ENCODE measurements around the gene LDB2. TPM values are rescaled to one million over a fixed set of nuclear protein-coding genes. Genes with fewer than 3 reads are reported as not detected.

LDB2 gene
- total and polyA plus RNA-seq, 2 of the 8 experiments (the other 6 are each of a cell fraction or from before 2014, with no cell fraction given), result 57.0 to 140 TPM

GRCh38 chr4:16738558-16738957 is 159.9 kb downstream of the LDB2 start (continued):
- TF ChIP-seq, protein P1, sequence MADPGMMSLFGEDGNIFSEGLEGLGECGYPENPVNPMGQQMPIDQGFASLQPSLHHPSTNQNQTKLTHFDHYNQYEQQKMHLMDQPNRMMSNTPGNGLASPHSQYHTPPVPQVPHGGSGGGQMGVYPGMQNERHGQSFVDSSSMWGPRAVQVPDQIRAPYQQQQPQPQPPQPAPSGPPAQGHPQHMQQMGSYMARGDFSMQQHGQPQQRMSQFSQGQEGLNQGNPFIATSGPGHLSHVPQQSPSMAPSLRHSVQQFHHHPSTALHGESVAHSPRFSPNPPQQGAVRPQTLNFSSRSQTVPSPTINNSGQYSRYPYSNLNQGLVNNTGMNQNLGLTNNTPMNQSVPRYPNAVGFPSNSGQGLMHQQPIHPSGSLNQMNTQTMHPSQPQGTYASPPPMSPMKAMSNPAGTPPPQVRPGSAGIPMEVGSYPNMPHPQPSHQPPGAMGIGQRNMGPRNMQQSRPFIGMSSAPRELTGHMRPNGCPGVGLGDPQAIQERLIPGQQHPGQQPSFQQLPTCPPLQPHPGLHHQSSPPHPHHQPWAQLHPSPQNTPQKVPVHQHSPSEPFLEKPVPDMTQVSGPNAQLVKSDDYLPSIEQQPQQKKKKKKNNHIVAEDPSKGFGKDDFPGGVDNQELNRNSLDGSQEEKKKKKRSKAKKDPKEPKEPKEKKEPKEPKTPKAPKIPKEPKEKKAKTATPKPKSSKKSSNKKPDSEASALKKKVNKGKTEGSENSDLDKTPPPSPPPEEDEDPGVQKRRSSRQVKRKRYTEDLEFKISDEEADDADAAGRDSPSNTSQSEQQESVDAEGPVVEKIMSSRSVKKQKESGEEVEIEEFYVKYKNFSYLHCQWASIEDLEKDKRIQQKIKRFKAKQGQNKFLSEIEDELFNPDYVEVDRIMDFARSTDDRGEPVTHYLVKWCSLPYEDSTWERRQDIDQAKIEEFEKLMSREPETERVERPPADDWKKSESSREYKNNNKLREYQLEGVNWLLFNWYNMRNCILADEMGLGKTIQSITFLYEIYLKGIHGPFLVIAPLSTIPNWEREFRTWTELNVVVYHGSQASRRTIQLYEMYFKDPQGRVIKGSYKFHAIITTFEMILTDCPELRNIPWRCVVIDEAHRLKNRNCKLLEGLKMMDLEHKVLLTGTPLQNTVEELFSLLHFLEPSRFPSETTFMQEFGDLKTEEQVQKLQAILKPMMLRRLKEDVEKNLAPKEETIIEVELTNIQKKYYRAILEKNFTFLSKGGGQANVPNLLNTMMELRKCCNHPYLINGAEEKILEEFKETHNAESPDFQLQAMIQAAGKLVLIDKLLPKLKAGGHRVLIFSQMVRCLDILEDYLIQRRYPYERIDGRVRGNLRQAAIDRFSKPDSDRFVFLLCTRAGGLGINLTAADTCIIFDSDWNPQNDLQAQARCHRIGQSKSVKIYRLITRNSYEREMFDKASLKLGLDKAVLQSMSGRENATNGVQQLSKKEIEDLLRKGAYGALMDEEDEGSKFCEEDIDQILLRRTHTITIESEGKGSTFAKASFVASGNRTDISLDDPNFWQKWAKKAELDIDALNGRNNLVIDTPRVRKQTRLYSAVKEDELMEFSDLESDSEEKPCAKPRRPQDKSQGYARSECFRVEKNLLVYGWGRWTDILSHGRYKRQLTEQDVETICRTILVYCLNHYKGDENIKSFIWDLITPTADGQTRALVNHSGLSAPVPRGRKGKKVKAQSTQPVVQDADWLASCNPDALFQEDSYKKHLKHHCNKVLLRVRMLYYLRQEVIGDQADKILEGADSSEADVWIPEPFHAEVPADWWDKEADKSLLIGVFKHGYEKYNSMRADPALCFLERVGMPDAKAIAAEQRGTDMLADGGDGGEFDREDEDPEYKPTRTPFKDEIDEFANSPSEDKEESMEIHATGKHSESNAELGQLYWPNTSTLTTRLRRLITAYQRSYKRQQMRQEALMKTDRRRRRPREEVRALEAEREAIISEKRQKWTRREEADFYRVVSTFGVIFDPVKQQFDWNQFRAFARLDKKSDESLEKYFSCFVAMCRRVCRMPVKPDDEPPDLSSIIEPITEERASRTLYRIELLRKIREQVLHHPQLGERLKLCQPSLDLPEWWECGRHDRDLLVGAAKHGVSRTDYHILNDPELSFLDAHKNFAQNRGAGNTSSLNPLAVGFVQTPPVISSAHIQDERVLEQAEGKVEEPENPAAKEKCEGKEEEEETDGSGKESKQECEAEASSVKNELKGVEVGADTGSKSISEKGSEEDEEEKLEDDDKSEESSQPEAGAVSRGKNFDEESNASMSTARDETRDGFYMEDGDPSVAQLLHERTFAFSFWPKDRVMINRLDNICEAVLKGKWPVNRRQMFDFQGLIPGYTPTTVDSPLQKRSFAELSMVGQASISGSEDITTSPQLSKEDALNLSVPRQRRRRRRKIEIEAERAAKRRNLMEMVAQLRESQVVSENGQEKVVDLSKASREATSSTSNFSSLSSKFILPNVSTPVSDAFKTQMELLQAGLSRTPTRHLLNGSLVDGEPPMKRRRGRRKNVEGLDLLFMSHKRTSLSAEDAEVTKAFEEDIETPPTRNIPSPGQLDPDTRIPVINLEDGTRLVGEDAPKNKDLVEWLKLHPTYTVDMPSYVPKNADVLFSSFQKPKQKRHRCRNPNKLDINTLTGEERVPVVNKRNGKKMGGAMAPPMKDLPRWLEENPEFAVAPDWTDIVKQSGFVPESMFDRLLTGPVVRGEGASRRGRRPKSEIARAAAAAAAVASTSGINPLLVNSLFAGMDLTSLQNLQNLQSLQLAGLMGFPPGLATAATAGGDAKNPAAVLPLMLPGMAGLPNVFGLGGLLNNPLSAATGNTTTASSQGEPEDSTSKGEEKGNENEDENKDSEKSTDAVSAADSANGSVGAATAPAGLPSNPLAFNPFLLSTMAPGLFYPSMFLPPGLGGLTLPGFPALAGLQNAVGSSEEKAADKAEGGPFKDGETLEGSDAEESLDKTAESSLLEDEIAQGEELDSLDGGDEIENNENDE (IDR thresholded peaks at IDR 0.05; ENCODE audit: insufficient replicate concordance, low read length), result no peak
- TF ChIP-seq JUND (IDR thresholded peaks at IDR 0.05; ENCODE audit: low read length) (no peak), SP1 (IDR thresholded peaks at IDR 0.05; ENCODE audit: low read depth, low read length) (no peak), CBX5 (IDR thresholded peaks at IDR 0.05; ENCODE audit: low read depth, low read length) (no peak), ASH2L (IDR thresholded peaks at IDR 0.05; ENCODE audit: low read length) (no peak), TAF1 (IDR thresholded peaks at IDR 0.05; ENCODE audit: low read depth, low read length) (no peak), SUZ12 (IDR thresholded peaks at IDR 0.05; ENCODE audit: low read length) (no peak)
- TF ChIP-seq, protein P2, sequence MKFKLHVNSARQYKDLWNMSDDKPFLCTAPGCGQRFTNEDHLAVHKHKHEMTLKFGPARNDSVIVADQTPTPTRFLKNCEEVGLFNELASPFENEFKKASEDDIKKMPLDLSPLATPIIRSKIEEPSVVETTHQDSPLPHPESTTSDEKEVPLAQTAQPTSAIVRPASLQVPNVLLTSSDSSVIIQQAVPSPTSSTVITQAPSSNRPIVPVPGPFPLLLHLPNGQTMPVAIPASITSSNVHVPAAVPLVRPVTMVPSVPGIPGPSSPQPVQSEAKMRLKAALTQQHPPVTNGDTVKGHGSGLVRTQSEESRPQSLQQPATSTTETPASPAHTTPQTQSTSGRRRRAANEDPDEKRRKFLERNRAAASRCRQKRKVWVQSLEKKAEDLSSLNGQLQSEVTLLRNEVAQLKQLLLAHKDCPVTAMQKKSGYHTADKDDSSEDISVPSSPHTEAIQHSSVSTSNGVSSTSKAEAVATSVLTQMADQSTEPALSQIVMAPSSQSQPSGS (IDR thresholded peaks at IDR 0.05; ENCODE audit: low read length), result no peak

All from H1 (cell line).